ENCODE measurements around the gene RGS6.
"Not testable (repeated sequence)": the region's sequence is repeated elsewhere in the genome, so short reads cannot be mapped to it uniquely, and the experiment has no call there.

RGS6 gene

DNA sequence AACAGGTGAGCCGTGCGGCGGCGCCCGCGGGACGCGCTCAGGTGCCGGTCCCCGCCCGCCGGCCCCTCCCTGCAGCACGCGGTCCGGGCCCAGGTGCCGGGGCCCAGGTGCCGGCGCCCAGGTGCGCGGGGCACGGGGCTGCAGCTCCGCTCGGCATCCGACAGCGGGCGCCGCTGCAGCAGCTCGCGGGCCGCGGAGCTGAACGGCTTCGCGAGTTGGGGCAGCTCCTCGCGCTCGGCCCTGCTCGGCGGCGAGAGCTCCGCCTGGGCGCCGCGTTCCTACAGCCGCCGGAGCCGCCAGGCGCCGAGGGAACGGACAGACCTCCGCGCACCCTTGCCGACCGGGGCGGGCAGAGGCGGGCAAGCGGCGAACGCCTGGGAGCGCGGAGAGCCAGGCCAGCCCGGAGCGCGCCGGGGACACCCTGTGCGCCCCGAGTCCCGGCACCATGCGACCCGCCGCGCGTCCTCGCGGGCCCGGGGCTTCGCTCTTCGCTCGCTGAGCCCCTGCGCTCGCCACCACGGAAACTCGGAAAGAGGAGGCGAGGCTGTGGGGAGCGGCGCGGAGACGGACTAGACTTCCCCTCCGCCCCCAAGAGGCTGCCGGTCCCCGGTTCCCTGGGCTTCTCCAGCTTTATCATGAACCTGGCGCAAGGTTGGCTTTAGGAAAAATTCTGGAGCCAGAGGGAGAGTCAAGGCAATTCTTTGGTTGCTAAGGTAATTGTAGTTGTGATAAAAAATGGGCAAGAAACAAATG is at the start of gene RGS6:
RGS6 (plus strand) TSS at position 201 of the 753 bp plus-strand sequence.
- peak in 19 of 51 donors; percentile 6 to 48 (median 21) for DNase-seq

DNA sequence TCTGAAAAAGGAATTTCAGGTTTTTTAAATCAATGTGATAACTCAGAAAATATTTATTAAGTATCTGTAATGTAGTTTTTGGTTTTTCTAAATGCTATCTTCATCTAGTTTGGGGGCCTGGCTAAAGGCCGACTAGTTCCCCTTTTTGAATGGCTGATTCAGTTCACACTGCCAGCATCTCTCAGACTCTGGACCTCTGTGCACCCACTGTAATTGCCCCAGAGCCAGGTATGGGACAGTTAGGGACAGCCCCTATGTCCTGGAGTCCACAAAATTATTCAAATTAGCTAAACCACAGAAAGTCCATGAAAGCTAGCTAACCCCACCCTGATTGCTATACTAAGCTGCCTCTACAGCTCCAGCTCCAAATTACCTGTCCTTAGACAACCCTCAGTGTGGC is 49.1 kb upstream of the RGS6 start:
- DNase-seq = no peak

DNA sequence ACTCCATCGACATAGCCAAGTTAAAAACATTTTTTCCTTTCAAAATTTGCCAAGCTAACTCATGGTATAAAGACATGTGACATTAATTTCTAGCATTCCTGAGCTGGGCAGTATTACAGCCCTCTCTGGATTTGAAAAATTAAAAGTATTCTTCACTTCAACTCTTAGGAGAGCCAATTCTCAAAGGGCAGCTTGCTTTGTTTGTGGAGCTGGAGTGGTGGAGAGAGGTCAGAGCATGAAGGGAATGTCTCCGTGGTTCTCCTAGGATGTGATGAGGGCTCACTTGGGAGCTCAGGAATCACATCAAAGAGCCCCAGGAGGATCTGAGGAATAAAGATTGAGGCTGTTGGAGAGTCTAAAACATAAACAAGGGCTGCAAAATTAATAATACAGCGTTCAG is 46.9 kb upstream of the RGS6 start:
- DNase-seq = no peak

DNA sequence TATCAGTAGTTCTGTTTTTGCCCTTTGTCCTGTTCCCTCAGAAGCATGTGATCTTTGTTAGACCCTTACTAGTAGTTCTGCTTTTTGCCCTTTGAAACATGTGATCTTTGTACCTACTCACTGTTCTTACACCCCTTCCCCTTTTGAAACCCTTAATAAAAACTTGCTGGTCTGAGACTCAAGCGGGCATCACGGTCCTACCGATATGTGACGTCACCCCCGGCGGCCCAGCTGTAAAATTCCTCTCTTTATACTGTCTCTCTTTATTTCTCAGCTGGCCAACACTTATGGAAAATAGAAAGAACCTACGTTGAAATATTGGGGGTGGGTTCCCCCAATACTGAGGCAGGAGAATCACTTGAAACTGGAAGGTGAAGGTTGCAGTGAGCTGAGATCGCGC is 44.4 kb upstream of the RGS6 start:
- not testable (repeated sequence) for DNase-seq

DNA sequence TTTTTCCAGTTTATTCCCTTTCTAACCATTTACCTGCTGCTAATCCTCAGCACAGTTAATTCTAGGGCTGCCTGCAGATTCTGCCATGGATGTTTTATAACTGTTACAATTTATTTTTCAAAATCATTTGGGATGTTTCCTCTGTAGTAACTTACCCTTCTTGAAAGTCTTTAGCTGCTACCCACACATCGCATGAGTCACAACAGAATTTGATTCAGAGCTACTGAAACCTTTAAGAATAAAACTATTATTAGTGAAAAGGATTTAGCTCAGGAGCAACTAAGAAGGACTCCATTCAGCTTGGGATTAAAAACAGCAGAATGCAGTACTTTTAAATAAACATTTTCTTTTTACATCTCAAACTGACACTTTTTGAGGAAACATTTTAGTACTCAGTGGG is 41.7 kb upstream of the RGS6 start:
- peak in 1 of 51 donors; percentile 8 for DNase-seq

DNA sequence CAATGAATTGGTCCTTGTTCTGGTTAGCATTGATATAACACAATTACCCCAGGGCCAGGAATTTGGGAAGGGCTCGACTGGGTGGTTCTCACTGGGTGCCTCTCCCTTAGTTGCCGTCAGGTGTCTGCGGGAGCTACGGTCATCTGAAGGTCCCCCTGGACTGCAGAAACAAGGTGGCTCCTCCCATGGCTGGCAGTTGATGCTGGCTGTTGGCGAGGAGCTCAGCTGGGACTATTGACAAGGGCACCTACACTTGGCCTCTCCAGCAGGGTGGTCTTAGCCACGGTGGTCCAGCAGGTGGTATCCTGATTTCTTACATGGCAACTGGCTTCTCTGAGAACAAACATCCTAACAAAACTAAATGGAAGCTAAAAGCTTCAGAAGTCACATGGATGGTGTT is 41.0 kb upstream of the RGS6 start:
- DNase-seq = no peak

DNA sequence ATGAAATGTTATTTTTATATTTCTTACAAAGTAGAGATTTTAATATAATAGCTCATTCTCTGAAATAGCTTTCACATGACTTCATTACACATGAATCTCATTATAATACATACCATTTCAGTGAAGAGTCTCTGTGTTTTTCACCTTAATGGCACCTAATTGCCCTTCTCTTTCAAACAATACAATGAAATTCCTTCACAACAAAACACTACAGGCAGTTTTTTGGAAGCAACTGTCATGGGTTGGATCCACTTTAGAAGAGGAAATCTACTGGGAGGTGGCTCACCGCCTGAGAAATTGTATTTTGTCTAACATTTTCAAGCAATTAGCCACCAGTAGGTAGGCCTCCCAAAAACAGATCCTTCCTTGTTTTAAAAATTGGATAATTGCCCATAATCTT is 40.3 kb upstream of the RGS6 start:
- DNase-seq = no peak

DNA sequence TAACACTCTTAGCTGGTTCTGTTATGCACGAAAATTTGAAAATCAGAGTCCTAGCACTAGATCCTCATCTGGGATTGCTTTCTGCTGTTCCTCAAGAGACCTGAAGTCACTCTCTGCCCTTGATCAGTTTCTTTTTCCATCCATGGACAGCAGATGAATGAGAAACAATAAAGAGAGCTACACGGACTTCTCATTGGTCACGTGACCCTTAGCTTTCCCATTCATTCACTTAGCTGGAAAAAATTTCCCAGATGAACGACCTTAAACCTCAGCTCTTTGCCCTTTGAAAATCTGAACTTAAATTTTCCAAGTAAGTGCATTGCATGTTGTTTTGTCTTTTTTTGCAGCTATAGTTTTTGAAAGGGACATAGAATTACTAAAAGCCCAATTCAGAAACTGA is 27.2 kb upstream of the RGS6 start:
- no peak for DNase-seq

DNA sequence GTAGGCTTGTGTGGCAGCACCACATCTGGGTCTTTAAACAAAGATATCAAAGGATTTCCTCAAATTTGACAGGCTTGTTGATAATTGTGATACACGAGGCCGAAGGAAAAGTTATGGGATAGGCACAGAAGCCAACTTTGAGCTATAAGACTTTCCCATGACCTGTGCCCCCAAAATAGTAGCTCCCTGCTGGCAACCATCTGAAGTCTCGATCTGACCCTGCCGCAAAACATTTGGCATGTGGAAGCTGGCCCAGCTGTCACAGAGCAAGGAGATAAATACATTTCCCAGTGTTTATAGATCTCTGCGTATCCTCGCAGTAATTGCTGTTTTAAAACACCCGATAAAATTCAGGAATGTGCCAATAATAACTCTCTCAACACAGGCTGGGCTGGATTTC is 26.4 kb upstream of the RGS6 start:
- DNase-seq = no peak

DNA sequence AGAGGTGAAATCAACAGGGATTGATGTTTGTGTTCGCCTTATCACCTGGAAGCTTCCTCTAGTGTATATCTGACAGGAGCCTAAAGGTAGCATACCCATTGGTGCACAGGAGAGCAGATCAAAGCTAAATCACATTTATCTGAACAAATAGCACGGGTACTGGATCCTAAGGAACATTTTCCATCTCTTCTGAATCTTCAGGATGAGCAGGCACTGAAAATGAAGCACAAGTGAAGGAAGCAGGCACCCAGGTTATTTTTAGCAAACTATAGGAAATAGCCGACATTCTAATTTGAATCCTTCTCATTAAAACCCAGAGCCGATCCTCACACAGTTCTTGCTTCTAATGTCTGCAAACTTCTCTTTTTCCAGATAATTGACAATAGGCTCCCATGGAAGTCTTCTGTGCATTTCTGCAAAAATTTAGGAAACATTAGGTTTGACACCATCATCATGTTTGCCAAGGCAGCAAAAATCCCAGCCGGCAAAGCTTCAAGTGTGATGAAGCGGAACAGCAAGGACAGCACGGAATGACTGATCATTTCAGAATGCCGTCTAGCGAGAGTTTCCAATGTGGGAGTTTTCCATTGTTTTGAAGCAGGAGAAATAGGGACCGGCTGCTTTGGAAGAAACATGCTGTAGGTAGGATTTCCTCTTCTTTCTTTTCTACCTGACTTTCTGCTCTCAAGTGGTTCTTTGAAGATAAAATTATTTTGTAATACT is 24.3 kb upstream of the RGS6 start:
- no peak for DNase-seq

DNA sequence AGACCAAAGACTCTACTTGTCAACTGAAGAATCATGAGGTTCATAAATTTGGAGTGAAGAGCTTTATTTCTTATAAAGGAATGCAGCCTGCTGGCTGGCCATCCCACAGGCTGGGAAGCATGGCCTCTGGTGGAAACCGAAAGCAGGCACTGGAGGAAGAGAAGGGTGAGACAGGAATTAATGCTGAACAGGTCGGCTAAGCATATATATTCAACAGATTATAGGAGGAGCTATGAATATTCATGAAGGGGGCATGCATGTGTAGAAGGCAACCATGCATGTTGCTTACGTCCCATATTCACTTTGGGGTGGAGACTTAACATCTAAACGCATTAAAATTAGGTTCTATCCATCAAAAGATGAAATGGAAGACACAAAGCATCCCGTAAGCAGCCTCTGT is 20.6 kb upstream of the RGS6 start:
- no peak for DNase-seq

DNA sequence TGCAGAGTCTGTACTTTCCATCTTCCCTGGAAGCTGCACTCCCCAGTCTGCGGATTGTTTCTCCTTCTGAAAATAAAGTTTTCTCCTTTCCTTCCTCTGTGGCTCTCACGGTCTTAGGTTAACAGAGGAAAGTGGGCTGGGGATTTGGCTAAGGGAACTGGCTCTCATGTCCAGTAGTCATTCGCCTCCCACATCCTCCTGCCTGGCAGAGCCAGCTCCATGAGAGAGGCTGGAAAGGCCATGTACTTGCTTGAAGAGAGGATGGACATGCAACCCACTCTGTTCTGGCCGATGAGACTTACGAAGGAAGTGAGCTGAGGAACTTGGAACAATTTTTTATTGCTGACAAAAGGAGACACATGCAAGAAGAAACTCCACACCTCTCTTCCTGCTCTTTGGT is 18.9 kb upstream of the RGS6 start:
- DNase-seq = no peak

DNA sequence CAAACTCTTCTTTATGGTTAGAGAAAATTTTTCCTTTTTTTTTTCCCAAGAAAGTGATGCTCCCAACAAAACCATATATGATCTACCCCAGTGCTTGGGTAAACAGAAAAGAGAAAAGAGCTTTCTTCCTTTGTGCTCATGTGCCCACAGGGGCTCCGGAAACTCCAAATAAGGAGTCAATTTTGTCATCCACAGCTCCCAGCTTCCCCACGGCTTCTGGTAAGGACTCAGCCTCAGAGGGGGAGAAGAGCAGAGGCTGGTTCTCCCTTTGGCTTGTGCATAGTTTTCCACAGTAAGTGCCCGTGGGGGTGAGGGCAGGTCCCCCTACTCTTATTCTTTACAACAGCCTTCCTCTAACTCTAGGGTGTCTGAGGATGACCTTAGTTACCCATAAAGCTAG is 13.3 kb upstream of the RGS6 start:
- DNase-seq = no peak

DNA sequence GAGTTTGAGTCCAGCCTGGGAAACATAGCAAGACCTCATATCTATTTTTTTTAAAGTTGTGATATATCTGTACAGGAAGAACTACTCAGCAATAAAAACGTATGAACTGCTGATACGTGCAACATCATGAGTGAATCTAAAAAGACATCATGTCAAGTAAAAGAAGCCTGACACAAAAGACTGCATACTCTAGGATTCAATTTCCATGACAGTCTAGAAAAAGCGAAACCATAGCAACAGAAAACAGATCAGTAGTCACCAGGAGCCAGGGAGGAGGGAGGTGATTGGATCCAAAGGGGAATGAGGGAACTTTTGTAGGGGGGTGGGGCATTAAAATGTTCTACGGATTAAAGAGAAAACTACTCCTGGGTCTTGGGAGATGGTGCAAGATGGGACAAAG is 8.7 kb upstream of the RGS6 start:
- DNase-seq = no peak

DNA sequence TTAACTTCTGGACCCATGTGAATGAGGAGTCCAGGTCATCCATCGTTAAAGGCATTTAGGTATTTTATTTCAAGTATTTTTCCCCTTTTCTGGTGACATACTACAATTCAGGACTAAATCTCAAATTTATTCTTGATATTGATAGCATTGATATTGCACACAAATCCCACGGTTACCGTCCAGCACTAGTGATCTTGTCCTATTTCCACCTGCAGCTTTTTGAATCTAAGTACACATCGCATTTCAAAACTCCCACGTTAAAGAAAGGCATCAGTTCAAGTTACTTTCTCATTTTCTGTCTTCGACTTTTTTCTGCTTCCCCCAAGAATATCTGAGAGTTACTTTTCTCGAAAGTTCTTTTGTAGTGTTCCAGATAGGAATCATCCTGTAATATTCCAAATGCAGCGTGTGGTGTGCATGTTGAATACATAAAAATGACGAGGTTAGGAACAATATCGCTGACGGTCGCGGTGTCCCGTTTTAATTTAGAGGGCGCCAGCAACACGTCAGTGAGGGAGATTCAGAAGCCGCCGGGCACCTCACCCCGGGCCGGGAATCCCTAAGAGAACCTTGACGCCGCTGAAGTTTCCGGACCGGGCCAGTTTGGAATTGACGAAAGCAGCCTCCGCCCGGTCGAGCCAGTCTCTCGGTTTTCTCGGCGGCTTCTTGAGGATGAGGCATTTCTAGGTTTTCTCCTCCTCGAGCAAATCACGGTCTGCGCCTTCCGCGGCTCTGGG is 569 bp upstream of the RGS6 start:
- DNase-seq = peak in 28 of 51 donors; percentile 4 to 58 (median 22)

DNA sequence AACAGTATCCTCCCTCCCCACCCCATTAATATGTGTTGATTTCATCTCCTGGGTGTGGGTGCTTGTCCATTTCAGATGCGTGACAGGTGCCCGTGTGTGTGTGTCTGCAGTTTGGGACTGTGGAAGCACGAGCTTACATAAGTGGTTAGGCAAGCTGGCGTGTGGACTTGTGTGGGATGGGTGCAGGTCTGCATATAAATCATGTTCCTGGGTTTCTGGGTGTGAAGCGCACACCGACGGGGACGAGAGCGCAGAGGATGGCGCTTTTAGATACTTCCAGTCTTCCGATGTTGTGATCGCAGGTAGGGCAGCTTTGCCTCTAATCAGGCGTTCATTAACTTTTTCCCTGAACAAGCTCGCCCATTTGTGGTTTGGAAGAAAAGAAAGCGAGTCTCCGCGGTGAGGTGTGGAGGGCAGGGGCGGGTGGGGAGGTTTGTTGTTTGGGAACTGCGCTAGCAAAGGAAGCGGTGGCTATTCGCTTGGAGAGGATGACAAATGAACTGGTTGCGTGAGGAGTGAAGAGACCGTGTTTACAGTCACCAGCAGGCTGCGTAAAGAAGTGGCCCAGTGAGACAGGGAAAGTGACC is 865 bp downstream of the RGS6 start:
- DNase-seq = peak in 11 of 51 donors; percentile 1 to 47 (median 3)

DNA sequence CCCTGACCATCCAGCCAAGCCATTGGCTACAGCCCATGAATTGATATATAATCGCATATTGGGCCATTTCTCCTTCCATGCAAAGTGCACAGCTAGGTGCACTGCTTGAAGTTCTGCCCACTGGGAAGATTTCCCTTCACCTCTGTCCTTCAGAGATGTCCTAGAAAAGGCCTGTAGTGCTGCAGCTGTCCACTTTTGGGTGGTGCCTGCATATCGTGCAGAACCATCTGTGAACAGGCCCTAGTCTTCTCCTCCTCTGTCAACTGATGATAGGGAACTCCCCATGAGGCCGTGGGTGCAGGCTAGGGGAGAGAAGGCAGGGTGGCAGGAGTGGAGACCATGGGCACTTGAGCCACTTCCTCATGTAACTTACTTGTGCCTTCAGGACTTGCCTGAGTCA is 6.0 kb downstream of the RGS6 start:
- DNase-seq = not testable (repeated sequence)

DNA sequence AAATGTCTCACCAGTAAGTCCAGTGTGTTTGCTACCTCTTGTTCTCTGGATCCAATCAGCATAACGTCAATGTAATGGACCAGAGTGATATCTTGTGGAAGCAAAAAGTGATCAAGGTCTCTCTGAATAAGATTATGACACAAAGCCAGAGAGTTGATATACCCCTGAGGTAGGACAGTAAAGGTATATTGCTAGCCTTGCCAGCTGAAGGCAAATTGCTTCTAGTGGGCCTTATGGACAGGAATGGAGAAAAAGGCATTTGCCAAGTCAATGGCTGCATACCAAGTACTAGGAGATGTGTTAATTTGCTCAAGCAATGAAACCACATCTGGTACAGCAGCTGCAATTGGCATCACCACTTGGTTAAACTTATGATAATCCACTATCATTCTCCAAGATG is 7.1 kb downstream of the RGS6 start:
- not testable (repeated sequence) for DNase-seq

DNA sequence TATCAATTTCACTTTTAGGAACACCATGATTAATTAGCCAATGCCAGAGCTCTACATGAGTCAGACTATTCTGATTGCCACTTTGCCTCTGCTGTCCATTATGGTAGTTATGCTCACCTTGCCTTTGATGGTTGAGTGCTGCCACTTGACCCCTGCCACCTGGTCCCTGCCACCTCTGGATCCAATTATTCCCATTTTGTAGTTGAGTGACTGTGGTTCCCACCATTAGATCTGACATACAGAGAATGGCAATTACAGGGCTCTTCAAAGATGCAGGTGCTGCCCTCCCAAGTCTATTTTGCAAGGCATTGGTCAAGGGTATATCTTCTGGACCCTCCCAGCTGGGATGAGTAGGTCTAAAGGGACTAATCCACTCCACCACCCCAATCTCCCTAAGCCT is 8.3 kb downstream of the RGS6 start:
- DNase-seq = not testable (repeated sequence)

DNA sequence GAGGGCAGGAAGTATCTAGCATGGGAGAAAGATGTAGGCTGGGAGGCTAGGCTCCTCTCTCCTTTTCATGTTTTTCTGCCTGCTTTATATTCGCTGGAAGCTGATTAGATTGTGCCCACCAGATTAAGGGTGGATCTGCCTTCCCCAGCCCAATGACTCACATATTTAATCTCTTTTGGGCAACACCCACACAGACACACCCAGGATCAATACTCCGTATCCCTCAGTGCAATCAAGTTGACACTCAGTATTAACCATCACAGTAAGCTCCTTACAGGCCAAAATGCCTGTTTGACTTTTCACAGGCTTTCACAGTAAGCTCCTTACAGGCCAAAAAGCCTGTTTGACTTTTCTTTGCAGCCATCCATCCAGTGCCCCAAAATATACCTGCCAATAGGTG is 9.4 kb downstream of the RGS6 start:
- not testable (repeated sequence) for DNase-seq

DNA sequence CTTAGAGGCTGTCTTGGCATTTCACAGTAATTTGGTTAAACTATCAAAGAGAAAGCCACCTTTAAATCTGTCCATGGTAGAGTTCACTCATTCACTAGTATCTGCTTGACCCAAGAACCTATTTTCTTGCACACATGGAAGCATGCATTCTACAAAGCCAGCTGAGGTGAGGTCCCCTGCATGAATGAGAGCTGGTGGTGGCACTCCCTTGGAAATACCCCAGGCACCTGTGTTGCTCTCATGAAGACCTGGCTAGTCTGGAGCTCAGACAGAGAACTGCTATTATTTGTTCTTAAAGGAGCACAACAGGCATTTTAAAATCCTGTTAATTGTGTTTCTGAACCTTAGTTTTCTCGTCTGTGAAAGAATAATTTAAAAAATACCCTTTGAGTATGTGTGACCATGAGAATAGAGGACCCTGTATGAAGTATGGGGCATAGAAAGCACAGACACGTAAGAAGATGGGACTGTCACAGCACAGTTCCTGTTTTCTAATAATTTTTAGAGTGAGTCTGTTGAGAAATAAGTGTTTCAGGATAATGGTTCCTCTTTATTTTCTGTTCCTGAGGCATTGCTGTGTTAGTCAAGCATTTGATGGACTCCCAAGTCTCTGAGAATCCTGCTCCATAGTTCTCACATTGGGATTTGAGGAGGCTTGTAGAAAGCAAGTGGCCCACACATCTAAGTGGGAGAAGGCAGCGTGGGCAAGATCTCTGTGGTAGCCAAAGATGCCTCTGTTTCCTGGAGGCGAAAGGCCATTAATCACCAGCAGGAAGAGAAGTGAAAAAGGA is 10.9 kb downstream of the RGS6 start:
- DNase-seq = no peak
